ENCODE results near the gene POM121C. TPM values are rescaled to one million over a fixed set of nuclear protein-coding genes. Genes with fewer than 3 reads are reported as not detected.
"Not testable (repeated sequence)": the region's sequence is repeated elsewhere in the genome, so short reads cannot be mapped to it uniquely, and the experiment has no call there.

The POM121C gene
- polyA plus RNA-seq, 1 of the 3 experiments (the other 2 are of a cell fraction): 20.4 TPM

DNA sequence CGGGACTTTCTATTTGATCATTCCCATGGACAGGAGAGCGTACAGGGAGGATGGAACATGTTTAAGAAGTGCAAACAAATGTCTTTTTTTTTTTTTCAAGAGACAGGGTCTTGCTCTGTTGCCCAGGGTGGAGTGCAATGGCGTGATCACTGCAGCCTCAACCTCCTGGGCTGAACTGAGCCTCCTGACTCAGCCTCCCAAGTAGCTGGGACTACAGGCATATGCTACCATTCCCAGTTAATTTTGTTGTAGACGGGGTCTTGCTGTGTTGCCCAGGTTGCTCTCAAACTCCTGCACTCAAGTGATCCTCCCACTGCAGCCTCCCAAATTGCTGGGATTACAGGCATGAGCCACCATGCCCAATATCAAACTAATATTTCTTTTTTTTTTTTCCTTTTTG, 46.5 kb upstream of the POM121C start:
- peaks cover 0 to 2% of the 10 kb centered on the region in 2 experiments for H3K36me3 ChIP-seq (replicated peaks in 1 of 2; ENCODE audit: control insufficient read depth in 1 of 2, insufficient read depth in 2 of 2, low read length in 1 of 2)
- TF ChIP-seq FOXJ3 (CRISPR knock-in tag; IDR thresholded peaks at IDR 0.05): no peak
- TF ChIP-seq SMC3 (IDR thresholded peaks at IDR 0.05; ENCODE audit: low read depth, low read length): no peak
- TF ChIP-seq, protein P1, sequence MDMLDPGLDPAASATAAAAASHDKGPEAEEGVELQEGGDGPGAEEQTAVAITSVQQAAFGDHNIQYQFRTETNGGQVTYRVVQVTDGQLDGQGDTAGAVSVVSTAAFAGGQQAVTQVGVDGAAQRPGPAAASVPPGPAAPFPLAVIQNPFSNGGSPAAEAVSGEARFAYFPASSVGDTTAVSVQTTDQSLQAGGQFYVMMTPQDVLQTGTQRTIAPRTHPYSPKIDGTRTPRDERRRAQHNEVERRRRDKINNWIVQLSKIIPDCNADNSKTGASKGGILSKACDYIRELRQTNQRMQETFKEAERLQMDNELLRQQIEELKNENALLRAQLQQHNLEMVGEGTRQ (IDR thresholded peaks at IDR 0.05; ENCODE audit: borderline replicate concordance, low read depth, low read length): no peak
- no peak for TF ChIP-seq NFIC (IDR thresholded peaks at IDR 0.05; ENCODE audit: borderline replicate concordance)
- no peak for TF ChIP-seq RFX5 (IDR thresholded peaks at IDR 0.05; ENCODE audit: low read length)
- TF ChIP-seq EZH2phosphoT487 (IDR thresholded peaks at IDR 0.05; ENCODE audit: borderline replicate concordance, low read depth): no peak
- no peak for TF ChIP-seq TCF12 (IDR thresholded peaks at IDR 0.05)
- no peak for TF ChIP-seq MEF2A (IDR thresholded peaks at IDR 0.05; ENCODE audit: borderline replicate concordance, low read depth)
- TF ChIP-seq MXI1 (IDR thresholded peaks at IDR 0.05; ENCODE audit: low read depth, low read length): no peak
- TF ChIP-seq, protein P2, sequence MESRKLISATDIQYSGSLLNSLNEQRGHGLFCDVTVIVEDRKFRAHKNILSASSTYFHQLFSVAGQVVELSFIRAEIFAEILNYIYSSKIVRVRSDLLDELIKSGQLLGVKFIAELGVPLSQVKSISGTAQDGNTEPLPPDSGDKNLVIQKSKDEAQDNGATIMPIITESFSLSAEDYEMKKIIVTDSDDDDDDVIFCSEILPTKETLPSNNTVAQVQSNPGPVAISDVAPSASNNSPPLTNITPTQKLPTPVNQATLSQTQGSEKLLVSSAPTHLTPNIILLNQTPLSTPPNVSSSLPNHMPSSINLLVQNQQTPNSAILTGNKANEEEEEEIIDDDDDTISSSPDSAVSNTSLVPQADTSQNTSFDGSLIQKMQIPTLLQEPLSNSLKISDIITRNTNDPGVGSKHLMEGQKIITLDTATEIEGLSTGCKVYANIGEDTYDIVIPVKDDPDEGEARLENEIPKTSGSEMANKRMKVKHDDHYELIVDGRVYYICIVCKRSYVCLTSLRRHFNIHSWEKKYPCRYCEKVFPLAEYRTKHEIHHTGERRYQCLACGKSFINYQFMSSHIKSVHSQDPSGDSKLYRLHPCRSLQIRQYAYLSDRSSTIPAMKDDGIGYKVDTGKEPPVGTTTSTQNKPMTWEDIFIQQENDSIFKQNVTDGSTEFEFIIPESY (IDR thresholded peaks at IDR 0.05; ENCODE audit: borderline replicate concordance, low read depth): no peak
- WGBS (ENCODE audit: low lambda C conversion rate): 100% methylated on average over 4 of the region's 4 CpGs
- no peaks in the 10 kb centered on the region for H3K4me1 ChIP-seq (ENCODE audit: control insufficient read depth in 1 of 2, insufficient read depth in 2 of 2, low read depth in 1 of 2, low read length in 1 of 2)
- POLR2A ChIA-PET: no interaction called here
- no peaks in the 10 kb centered on the region for H3K9me3 ChIP-seq
- H3K27me3 ChIP-seq (ENCODE audit: insufficient read depth): no peaks in the 10 kb centered on the region
- CTCF ChIA-PET: no interaction called here
- H3K27ac ChIP-seq (ENCODE audit: low read depth in 2 of 2, low read length in 1 of 2): no peak overlapping the region
- H3K4me3 ChIP-seq (ENCODE audit: low read depth in 2 of 2, low read length in 1 of 2): no peak overlapping the region
- no peak for DNase-seq
- no peaks in the 10 kb centered on the region for H4K20me1 ChIP-seq (ENCODE audit: insufficient read depth)
- no peaks in the 10 kb centered on the region for H3K9me2 ChIP-seq
- no peak overlapping the region for H3K4me2 ChIP-seq
- H3F3A ChIP-seq (replicated peaks; ENCODE audit: insufficient read depth): peaks cover 13% of the 10 kb centered on the region
- H3K79me2 ChIP-seq (ENCODE audit: insufficient read depth): peaks cover 3% of the 10 kb centered on the region; the same call in 1 of the 2 replicates
- H2AFZ ChIP-seq (ENCODE audit: low read depth): no peak overlapping the region
- no peak overlapping the region for H3K9ac ChIP-seq

DNA sequence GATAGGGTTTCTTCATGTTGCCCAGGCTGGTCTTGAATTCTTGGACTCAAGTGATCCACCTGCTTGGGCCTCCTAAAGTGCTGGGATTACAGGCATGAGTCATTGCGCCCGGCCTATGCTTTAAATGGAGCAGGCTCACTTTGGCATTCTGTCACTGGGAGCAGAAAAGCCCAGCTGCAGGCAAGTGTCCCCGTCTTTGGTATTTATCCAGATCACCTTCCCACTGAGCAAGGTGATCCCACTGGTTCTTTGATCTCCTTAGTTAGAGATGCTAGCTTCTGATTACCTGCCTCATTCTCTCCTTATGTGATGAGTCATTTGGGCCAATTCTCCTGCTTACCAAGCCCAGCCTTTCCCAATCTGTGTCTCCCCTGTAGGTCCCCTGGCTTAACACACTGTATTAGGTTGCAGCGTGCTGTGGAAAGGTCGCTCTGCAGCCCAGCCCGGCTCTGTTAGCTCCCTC, 45.3 kb upstream of the POM121C start:
- no peak for DNase-seq
- TF ChIP-seq RCOR1 (IDR thresholded peaks at IDR 0.05; ENCODE audit: low read length) (no peak), YY1 (IDR thresholded peaks at IDR 0.05; ENCODE audit: low read depth) (no peak), TAF1 (IDR thresholded peaks at IDR 0.05; ENCODE audit: borderline replicate concordance, low read depth, low read length) (no peak), FOXM1 (IDR thresholded peaks at IDR 0.05; ENCODE audit: low read depth) (no peak), FOSL2 (IDR thresholded peaks at IDR 0.05; ENCODE audit: borderline replicate concordance, low read depth) (peak; percentile 26; the same call in 1 of the 2 replicates), TEAD4 (IDR thresholded peaks at IDR 0.05; ENCODE audit: borderline replicate concordance, insufficient read depth) (no peak), TCF12 (IDR thresholded peaks at IDR 0.05) (no peak)
- TF ChIP-seq, protein P1 (IDR thresholded peaks at IDR 0.05; ENCODE audit: borderline replicate concordance, low read depth, low read length): no peak
- ChIA-PET CTCF (interaction anchor here (0.7 to 0.9 kb wide), 2 partner anchors 67 to 101 kb away, joined by 3 to 4 read pairs; no protein-coding TSS in a partner anchor), POLR2A (no interaction called here)
- H3K9ac ChIP-seq: no peak overlapping the region
- peaks cover 15% of the 10 kb centered on the region for H3K79me2 ChIP-seq (ENCODE audit: insufficient read depth)
- peaks cover 7% of the 10 kb centered on the region for H4K20me1 ChIP-seq (ENCODE audit: insufficient read depth)
- H3K4me3 ChIP-seq (ENCODE audit: low read depth in 2 of 2, low read length in 1 of 2): no peak overlapping the region
- peaks cover 2 to 3% of the 10 kb centered on the region in 2 experiments; a peak in 2 of 4 replicates for H3K4me1 ChIP-seq (ENCODE audit: control insufficient read depth in 1 of 2, insufficient read depth in 2 of 2, low read depth in 1 of 2, low read length in 1 of 2)
- WGBS (ENCODE audit: low lambda C conversion rate): 83% methylated on average over 6 of the region's 6 CpGs
- H2AFZ ChIP-seq (ENCODE audit: low read depth): no peak overlapping the region
- no peaks in the 10 kb centered on the region for H3K9me2 ChIP-seq
- H3K4me2 ChIP-seq: no peak overlapping the region
- no peak overlapping the region for H3K27ac ChIP-seq (ENCODE audit: low read depth in 2 of 2, low read length in 1 of 2)
- no peaks in the 10 kb centered on the region for H3K36me3 ChIP-seq (replicated peaks in 1 of 2; ENCODE audit: control insufficient read depth in 1 of 2, insufficient read depth in 2 of 2, low read length in 1 of 2)
- H3F3A ChIP-seq (replicated peaks; ENCODE audit: insufficient read depth): peaks cover 13% of the 10 kb centered on the region
- H3K27me3 ChIP-seq (ENCODE audit: insufficient read depth): no peaks in the 10 kb centered on the region
- no peaks in the 10 kb centered on the region for H3K9me3 ChIP-seq

DNA sequence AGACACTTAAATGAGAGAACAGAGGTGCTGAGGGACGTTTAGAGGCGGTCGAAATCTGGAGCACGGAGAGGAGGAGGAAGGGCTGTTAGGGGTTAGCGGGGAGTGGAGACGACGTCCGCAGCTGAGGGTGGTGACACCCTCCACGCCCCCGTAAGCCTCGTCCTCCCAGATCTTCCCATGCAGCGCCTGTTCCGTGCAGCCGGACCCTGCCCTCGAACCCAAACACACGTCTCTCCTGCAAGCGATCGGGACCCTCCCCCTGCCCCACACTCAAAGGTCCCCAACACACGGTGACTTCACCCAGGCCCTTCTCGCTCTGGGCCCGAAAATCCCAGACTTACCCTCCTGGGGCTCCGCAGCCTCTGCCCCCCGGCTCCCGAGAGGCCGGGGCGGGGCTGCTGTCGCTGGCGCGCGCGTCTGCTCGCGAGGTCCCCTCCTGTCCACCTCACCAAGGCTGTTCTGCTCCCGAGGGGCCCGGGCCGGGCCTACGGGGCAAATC, 41.2 kb upstream of the POM121C start:
- H2AFZ ChIP-seq (ENCODE audit: low read depth): peak overlapping the region; percentile 63; the same call in 1 of the 2 replicates
- H3K27me3 ChIP-seq (ENCODE audit: insufficient read depth); H3F3A ChIP-seq (replicated peaks; ENCODE audit: insufficient read depth); CTCF ChIA-PET; H3K4me1 ChIP-seq (ENCODE audit: control insufficient read depth in 1 of 2, insufficient read depth in 2 of 2, low read depth in 1 of 2, low read length in 1 of 2); H3K9me3 ChIP-seq; H3K9me2 ChIP-seq; POLR2A ChIA-PET: not testable (repeated sequence)
- H3K27ac ChIP-seq (ENCODE audit: low read depth in 2 of 2, low read length in 1 of 2): peak overlapping the region; percentile 66 to 80; a peak in 3 of 4 replicates
- peaks cover 56% of the 10 kb centered on the region for H3K79me2 ChIP-seq (ENCODE audit: insufficient read depth)
- H3K4me2 ChIP-seq: peak overlapping the region; percentile 97
- H3K4me3 ChIP-seq (ENCODE audit: low read depth in 2 of 2, low read length in 1 of 2): peak overlapping the region; percentile 69 to 100
- 2% methylated on average over 29 of the region's 37 CpGs for WGBS (ENCODE audit: low lambda C conversion rate)
- H3K36me3 ChIP-seq (replicated peaks in 1 of 2; ENCODE audit: control insufficient read depth in 1 of 2, insufficient read depth in 2 of 2, low read length in 1 of 2): peaks cover 20 to 36% of the 10 kb centered on the region in 2 experiments
- H4K20me1 ChIP-seq (ENCODE audit: insufficient read depth): peaks cover 14% of the 10 kb centered on the region
- peak overlapping the region; percentile 94 for H3K9ac ChIP-seq
- peak; percentile 45 for DNase-seq
